GM19324 (cell line): Measurements from ENCODE around the gene ICOSLG.
A peak's percentile ranks its signal among the peaks of the same experiment; 100 is the strongest.
"Not testable (repeated sequence)": the region's sequence is repeated elsewhere in the genome, so short reads cannot be mapped to it uniquely, and the experiment has no call there.

Experiments used
- ATAC-seq: cut with Tn5 transposase; IDR thresholded peaks from one replicate; pipeline ENCODE4 v1.9.1; 2021; ENCODE audit warnings: mild to moderate bottlenecking, moderate library complexity; ENCODE audit not compliant: unreplicated experiment, low FRiP score

Gene ICOSLG

DNA sequence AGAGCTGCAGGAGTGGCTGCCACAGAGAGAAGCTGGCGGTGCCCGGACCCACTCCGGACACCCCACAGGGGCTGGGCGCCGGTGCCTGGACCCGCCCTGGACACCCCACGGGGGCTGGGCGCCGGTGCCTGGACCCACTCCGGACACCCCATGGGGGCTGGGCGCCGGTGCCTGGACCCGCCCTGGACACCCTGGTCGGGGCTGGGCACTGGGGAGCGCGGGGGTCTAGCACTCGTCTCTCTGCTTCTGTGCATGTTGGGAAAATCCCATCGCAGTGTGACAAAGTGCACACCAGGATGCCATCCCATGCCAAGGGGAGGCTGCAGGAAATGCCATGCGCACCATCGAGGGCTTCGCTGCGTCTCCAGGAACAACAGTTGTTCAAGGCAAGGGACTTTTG, 11.2 kb downstream of the ICOSLG start:
- not testable (repeated sequence) for ATAC-seq

DNA sequence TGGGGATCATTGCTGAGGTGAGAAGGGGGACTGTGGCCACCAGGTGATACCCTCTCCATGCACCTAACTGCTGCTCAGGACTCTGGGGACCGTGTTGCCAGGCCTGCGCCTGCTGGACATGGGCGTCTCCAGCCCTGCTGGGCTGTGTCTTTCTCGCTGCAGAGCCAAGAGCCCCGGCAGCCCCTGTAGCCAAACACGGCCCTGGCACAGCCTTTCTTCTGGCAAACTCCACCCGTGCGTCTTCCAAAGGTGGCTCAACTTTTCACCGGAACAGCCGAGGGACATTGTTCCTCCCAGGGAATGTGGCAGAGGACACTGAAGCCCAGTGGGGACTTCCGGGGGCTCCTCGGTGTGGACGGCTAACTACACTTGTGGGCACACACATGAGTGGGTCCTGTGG, 12.6 kb downstream of the ICOSLG start:
- ATAC-seq: not testable (repeated sequence)

DNA sequence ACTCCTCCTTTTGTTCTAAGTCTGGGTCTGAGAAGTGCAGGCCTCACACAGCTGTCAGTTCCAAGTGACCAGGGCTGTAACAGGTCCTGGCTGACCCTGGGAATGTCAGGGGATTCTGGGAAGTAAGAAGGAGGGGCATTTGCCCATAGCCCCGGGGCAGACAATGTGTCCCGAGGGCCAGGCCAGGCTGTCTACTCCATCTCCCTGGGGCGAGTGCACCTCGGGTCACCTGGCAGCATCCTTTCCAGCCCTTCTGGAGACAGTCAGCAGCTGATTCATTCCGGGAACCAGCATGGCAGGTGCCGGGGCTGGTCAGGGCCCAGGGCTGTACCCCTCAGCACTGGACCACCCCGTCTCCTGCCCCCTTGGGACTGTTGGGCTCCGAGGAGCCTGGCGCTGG, 13.1 kb downstream of the ICOSLG start:
- ATAC-seq: not testable (repeated sequence)

DNA sequence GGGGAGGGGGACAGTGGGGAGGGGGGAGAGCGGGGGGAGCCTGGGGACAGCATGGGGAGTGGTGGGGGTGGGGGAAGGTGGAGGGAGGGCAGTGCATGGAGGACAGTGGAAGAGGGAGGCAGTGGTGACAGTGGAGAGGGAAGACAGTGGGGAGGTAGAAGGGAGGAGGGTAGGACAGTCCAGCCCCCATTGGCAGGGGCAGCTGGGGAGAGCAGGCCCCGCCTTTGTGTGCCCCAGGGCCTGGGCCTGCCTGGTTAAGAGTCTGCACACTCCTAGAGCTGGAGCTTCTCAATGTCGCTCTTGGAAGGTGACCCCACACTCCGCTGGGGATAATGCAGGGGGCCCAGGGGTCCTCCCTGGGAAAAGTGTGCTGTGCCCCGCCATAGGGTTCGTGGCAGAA, 15.1 kb downstream of the ICOSLG start:
- ATAC-seq: not testable (repeated sequence)

DNA sequence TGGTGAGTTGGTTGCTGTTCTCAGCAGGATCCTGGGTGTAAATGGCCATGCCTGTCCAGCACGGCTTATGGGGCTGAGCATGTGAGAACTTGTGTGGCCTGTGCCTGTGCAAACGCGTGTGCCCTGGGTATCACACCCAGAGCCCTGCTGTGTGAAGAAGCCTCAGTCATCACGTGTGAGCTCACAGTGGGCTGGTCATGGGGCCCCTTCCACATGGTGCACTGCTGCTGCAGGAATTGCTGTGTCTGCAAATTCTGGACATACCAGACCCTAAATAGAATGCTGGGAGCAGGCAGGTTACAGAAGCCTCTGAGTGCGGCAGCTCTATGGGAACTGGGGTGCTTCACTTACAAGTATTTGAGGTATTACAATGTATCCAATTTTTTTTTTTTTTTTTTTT, 17.4 kb downstream of the ICOSLG start:
- ATAC-seq: not testable (repeated sequence)

DNA sequence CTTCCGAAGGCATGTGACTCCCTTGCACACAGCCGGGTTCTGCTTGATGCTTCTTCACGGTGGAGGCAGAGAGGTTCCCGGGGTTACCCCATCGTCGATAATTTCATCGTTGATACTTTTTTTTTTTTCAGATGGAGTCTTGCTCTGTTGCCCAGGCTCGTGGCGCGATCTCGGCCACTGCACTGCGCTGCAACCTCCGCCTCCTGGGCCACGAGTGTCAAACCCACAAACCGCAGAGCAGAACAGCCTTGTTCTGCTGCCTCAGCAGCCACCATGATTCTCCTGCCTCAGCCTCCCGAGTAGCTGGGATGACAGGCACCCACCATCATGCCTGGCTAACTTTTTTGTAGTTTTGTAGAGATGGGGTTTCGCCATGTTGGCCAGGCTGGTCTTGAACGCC, 20.1 kb downstream of the ICOSLG start:
- not testable (repeated sequence) for ATAC-seq

DNA sequence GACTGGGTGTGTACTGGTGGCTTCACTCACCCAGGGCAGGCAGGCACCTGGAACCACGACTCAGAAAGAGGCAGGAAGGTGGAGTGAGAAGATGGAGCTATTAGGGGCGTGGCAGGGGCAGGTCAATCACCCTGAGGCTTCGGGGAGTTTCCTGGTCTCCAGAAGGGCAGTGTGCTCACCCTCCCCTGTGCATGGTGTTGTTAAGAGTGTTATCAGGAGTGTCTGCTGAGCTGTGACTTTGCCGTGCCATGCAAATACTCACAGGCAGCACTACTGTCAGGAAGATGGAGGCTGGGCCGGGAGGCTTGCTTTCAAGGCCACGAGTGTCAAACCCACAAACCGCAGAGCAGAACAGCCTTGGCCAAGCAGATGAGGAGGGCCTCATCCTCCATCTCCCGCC, 22.3 kb downstream of the ICOSLG start:
- not testable (repeated sequence) for ATAC-seq

DNA sequence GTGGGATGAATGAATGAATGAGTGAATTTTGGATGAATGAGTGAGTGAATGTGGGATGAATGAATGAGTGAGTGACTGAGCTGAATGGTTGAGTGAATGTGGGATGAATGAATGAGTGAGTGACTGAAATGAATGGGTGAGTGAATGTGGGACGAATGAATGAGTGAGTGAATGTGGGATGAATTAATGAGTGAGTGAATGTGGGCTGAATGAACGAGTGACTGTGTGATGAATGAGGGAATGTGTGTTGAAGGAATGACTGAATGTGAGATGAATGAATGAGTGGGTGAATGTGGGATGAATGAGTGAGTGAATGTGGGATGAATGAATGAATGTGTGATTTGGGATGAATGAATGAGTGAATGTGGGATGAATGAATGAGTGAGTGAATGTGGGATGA, 28.8 kb downstream of the ICOSLG start:
- not testable (repeated sequence) for ATAC-seq

DNA sequence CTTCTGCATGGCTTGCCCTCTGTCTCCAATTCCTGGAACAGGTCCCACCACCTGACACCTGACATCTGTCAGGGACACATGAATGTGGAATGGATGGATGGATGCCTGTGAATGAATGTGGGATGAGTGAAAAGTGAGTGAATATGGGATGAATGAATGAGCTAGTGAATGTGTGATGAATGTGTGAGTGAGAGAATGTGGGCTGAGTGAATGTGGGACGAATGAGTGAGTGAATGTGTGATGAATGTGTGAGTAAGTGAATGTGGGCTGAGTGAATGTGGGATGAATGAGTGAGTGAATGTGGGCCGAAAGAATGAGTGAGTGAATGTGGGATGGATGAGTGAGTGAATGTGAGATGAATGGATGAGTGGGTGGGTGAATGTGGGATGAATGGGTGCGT, 29.2 kb downstream of the ICOSLG start:
- not testable (repeated sequence) for ATAC-seq

DNA sequence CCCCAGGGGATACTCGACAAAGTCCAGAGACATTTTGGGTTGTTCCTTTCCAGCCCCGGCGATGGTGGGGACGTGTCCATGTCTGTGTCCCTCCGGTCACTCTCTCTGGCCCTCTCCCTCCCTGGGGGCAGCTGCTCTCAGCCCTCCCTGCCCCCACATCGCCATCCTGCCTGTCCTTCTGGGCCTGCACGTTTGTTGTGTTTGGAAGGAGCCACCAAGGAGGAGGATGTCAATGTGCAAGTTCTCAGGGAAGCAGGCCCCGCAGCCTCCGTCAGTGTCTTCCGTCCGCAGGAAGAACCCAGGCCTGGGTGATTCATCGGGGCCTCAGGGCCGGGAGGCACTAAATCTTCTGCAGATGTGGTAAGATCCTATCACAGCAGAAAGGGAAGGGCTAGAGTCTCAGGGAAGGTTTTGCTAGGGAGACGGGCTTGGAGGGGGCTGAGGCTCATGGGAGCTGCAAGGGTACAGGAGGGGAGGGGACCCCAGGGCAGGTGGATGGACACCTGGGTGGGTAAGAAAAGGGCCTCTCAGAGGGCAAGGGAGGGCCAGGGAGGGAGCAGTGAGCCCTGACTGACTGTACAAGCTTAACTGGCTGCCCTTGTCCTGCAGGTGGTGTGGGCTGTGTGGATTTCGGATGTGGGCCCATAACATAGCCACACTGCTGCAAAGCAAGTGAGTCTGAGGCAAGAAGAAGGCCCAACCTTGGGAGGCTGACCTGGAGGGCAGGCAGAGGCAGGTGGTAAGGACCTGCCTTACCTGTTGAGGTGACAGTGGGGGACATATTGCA, 32.7 kb downstream of the ICOSLG start:
- not testable (repeated sequence) for ATAC-seq

DNA sequence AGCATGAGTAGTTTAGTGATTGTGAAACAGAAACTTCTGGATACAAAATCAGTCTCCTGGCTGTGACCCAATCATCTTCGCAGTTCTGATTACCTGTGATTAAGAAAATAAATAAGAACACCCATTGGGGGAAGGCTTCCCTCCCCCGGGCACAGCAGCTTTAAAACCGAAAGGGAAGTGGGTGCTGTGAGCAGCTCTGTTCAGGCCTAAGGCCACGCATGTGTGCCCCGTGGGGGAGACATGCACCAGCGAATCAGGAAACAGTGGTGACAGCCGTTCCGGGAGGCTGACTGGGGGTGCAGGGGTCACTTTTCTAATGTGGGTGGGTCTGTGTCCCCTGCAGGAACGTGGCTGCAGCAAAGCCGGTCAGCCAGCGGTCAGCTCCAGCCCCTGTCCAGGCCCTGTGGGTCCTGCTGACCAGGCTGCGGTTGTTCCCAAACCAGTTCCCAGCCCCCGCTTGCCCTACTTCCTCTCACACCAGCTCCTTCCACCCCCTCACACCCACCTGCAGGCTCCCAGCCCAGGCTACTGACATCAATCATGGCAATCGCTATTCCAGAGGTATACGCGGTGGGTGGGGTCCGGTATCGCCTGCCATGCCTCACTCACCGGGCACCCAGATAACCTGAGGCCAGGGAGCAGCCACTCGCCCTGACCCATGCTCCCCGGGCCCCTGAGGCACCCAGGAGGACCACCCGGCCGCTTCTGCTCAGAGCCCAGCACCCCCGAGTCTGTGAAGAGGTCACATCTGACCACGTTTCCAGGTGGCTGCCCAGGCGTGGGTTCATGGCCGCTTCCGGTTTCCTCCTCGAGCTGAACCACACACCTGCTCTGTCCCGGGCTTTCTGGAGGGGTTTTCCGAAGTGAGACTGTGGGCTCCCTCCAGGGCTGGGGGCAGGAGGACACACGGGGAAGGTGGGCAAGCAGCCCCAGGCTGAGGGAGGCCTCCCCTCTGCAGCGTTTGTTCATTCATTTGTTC, 33.8 kb downstream of the ICOSLG start:
- ATAC-seq: peak; percentile 80

DNA sequence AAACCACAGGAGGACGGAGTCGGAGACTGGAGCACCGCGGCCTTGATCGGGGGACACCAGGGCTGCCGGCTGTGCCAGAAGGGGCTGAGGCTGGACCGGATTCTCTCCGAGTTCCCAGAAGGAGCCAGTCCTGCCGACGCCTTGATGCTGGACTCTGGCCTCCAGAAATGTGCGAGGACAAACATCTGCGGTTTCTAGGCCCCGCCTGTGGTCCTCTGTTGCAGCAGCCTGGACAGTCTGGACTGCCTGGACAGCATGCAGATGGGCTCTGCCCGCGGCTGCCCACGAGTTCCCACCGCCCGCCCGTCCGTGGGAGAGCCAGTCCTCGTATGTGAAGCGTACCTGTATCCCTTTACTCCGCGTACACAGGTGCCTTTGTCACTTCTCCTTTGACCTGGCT, 34.6 kb downstream of the ICOSLG start:
- not testable (repeated sequence) for ATAC-seq

DNA sequence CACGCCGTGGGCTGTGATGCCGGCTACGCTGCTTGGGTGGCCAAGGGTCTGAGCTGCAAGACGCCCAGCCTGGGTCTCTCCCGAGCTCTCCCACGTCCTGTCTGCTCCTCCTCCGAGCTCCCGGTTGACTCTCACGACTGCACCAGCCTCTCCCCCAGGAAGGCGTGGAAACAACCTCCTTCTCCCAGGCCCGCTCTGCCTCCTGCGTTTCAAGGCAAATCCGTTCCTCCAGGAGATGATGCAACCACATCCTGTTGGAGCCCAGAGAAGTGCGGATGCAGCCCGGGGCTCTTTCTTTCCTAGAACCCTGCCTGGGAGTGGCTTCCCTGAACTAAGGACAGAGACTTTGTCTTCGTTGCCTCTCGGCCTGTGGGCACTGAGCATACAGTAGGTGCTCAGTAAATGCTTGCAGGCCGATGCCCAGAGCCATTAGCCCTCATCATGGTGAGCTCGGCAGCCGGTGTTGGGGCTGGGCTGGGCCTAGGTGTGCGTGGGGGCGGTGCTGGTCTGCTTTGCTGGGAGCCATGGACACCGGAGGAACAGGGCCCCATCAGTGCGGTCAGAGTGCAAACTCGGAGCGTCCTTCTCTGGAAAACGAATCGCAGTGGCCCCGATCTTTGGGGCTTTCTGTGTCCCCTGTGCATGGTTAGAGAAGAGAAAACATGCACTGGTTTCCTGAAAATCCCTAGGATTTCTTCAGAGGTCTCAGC, 38.0 kb downstream of the ICOSLG start:
- ATAC-seq: not testable (repeated sequence)

DNA sequence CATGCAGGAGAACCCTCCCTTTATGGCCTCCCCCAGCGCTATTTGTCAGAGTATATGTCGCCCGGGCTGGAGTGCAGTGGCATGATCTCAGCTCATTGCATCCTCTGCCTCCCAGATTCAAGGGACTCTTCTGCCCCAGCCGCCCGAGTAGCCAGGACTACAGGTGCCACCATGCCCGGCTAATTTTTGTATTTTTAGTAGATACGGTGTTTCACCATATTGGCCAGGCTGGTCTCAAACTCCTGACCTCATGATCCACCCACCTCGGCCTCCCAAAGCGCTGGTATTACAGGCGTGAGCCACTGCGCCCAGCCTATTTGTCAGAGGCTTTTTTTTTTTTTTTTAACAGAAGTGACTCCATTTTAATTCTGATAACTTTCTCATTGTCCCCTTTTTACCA, 40.7 kb downstream of the ICOSLG start:
- not testable (repeated sequence) for ATAC-seq

DNA sequence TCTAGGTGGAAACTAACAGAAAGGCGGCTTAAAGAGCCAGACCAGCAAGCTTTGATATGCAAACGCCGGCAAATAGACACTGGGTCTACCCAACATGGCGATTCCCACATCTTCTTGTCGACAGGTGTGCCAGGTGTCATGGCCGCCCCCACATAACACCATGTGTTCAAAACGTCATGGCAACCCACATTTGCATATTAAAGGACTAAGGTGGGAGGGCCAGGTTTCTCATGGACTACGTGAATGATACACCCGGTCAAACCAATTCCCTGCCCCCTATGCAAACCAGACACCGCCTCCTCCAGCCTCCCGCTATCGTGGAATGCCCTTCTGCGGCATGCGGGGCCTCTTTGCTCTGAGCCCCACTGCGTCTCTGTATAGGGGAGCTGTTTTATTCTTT, 41.3 kb downstream of the ICOSLG start:
- ATAC-seq: no peak

DNA sequence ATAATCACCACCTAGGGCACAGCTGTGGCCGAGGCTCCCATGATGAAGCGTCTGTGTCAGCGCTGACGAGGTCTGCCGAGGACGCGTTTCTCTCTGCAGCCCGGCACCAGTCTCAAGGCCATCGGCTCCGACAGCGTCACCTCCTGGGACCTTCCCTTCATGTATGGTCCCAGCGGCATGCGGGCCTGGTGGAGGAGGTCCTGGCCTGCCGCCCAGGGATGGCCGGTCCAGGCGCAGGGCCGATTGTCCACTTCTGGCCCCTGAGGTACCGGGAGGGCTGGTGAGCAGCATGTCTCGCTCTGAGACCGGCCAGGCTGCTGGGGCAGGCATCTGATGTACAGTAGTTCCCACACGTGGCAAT, 43.6 kb downstream of the ICOSLG start:
- ATAC-seq: not testable (repeated sequence)

DNA sequence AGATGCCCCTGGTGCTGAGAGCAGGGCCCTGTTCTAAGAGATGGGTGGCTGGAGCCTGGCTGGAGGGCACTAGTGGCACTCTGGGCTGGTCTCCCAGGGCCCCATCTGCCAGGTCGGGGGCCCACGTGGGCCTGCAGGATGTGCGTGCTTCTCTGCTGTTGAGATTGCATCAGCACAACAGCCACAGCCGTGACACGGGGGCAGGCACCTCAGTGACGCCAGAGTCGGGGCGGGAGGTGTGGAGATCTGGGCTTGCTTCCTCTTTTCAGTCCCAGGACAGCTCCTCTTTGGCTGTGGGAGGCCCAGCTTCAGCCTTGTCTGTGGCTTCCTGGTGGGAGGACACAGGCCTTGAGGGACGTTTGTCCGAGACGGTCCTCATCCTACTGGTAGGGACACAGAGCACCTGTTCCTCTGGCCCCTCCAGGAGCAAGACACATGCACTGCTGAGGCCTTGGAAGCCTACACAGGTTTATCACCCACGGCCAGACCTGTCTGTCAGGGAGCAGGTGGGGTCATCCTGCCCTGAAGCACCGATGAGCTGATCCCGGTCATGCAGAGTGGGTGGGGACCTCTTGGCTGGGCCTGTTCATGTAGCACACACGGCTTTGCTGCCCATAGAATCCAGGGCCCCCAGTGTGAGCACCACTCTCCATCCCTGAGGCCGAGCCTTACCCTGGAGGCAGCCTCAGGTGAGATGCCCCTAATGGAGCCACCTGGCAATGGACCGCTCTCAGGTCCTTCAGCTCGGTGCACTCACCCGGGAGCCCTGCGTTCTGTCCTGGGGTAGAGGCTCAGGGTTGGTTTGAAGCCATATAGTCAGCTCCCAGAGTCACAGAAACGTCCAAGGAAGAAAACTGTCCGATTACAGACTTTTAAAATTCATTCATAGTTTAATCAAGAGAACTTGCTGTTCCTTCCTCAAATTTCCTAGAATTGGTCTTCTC, 44.3 kb downstream of the ICOSLG start:
- not testable (repeated sequence) for ATAC-seq

DNA sequence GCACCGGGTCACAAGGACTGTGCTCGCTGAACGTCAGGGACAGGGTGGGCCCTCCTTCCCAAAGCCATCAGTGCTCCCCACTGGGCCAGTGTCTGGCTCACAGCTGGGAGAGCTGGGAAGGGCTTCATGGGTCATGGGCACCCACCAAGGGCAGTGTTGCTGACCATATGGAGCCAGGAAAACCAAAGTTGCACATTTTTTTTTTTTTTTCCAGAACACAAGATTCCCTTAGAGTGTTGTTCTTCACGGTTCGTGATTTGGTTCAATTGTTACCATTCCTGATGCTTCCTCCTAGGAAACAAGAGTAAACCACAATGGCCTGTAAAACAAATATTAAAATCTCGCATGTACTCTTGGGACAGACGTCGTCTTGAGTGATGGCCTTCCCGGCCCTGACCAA, 45.9 kb downstream of the ICOSLG start:
- ATAC-seq: not testable (repeated sequence)

DNA sequence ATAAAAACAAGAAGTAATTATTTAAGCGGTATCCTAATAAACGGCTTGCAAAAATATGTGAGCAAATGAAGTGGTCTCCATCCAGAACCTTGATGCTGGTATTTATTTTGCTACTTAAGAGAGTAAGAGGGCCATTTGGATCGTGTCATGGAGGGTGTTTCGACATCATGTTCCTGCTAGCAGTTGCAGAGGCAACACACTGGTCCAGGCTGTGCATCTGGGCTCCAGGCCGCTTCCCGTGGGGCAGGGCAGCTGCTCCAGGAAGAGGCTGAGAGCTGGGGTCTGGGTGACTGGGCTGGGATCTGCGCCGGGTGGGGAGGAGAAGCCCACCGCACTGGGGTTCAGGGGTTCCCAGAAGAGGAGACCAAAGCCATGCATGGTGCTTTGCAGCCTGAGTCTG, 46.3 kb downstream of the ICOSLG start:
- ATAC-seq: not testable (repeated sequence)

DNA sequence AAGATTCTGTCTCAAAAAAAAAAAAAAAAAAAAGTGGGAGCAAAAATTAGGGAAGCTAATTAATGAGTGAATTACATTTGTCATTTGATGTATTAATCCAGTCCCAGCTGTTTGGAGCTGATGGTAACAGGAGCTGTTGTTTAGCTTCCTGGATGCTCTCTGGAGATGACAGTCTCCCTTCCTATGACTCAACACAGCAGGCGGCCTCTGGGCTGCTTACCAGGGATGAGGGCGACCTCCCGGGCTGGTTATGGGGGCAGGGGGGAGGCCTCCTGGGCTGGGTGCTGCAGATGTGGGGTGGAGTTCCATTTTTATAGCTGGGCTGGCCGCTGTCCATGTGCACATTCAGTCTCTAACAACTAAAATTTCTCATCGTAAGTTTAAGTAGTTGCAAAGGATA, 47.6 kb downstream of the ICOSLG start:
- not testable (repeated sequence) for ATAC-seq
